Measurements from ENCODE around the gene PRIM1.
"Not testable (repeated sequence)": the region's sequence is repeated elsewhere in the genome, so short reads cannot be mapped to it uniquely, and the experiment has no call there.

Gene PRIM1

GRCh38 chr12:56728139-56728861 is 23.8 kb downstream of the PRIM1 start:
- Histone ChIP-seq H3K9me3 (ENCODE audit: insufficient read depth, low read length) (no peaks in the 10 kb centered on the region), H2AFZ (ENCODE audit: low read depth, low read length) (no peak overlapping the region), H3K36me3 (replicated peaks; ENCODE audit: low read depth, low read length) (peaks cover 32% of the 10 kb centered on the region), H3K4me2 (ENCODE audit: low read length) (no peak overlapping the region), H3K9ac (ENCODE audit: low read length) (no peak overlapping the region), H4K20me1 (ENCODE audit: insufficient read depth, low read length) (peaks cover 11% of the 10 kb centered on the region), H3K79me2 (ENCODE audit: low read length) (peaks cover 23% of the 10 kb centered on the region), H3K4me1 (ENCODE audit: low read length) (peaks cover 11% of the 10 kb centered on the region), H3K27ac (ENCODE audit: low read length) (no peak overlapping the region), H3K27me3 (ENCODE audit: low read depth, low read length) (no peaks in the 10 kb centered on the region), H3K4me3 (ENCODE audit: low read length) (no peak overlapping the region)
- TF ChIP-seq EZH2phosphoT487 (IDR thresholded peaks at IDR 0.05; ENCODE audit: low read depth): no peak
- TF ChIP-seq, protein P1, sequence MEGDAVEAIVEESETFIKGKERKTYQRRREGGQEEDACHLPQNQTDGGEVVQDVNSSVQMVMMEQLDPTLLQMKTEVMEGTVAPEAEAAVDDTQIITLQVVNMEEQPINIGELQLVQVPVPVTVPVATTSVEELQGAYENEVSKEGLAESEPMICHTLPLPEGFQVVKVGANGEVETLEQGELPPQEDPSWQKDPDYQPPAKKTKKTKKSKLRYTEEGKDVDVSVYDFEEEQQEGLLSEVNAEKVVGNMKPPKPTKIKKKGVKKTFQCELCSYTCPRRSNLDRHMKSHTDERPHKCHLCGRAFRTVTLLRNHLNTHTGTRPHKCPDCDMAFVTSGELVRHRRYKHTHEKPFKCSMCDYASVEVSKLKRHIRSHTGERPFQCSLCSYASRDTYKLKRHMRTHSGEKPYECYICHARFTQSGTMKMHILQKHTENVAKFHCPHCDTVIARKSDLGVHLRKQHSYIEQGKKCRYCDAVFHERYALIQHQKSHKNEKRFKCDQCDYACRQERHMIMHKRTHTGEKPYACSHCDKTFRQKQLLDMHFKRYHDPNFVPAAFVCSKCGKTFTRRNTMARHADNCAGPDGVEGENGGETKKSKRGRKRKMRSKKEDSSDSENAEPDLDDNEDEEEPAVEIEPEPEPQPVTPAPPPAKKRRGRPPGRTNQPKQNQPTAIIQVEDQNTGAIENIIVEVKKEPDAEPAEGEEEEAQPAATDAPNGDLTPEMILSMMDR (IDR thresholded peaks at IDR 0.05; ENCODE audit: low read depth, low read length): no peak

GRCh38 chr12:56726196-56726675 is 25.9 kb downstream of the PRIM1 start:
- H3K9me3 ChIP-seq (ENCODE audit: insufficient read depth, low read length); H2AFZ ChIP-seq (ENCODE audit: low read depth, low read length); H3K27me3 ChIP-seq (ENCODE audit: low read depth, low read length): not testable (repeated sequence)
- peaks cover 32% of the 10 kb centered on the region for H3K4me1 ChIP-seq (ENCODE audit: low read length)
- peak overlapping the region; percentile 84 for H3K4me2 ChIP-seq (ENCODE audit: low read length)
- peaks cover 32% of the 10 kb centered on the region for H4K20me1 ChIP-seq (ENCODE audit: insufficient read depth, low read length)
- H3K9ac ChIP-seq (ENCODE audit: low read length): peak overlapping the region; percentile 76
- H3K4me3 ChIP-seq (ENCODE audit: low read length): peak overlapping the region; percentile 99
- peaks cover 41% of the 10 kb centered on the region for H3K36me3 ChIP-seq (replicated peaks; ENCODE audit: low read depth, low read length)
- peak overlapping the region; percentile 85 for H3K27ac ChIP-seq (ENCODE audit: low read length)
- H3K79me2 ChIP-seq (ENCODE audit: low read length): peaks cover 43% of the 10 kb centered on the region

DNA sequence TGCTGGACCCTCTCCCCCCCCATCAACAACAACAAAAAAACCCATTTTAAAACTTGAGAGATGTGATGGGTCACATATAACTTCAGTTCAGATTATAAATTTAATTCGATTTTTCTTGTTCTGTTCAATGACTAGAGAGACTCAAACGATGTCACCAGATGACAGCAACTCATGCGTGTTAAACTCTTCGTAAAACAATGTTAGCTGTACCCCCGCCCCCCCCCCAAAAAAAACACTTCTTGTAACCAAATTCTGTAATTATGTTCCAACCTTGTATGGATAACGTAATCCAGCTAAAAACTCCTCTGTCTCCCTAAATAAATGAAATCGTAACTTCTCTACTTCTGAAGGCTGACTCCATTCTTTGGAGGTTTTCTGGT is 26.4 kb downstream of the PRIM1 start:
- Histone ChIP-seq H3K27me3 (ENCODE audit: low read depth, low read length) (no peaks in the 10 kb centered on the region), H3K4me2 (ENCODE audit: low read length) (peak overlapping the region; percentile 84), H3K4me3 (ENCODE audit: low read length) (peak overlapping the region; percentile 99), H4K20me1 (ENCODE audit: insufficient read depth, low read length) (peaks cover 37% of the 10 kb centered on the region), H3K27ac (ENCODE audit: low read length) (peak overlapping the region; percentile 85), H3K4me1 (ENCODE audit: low read length) (peaks cover 36% of the 10 kb centered on the region), H3K36me3 (replicated peaks; ENCODE audit: low read depth, low read length) (peaks cover 43% of the 10 kb centered on the region), H3K9me3 (ENCODE audit: insufficient read depth, low read length) (no peaks in the 10 kb centered on the region), H2AFZ (ENCODE audit: low read depth, low read length) (peak overlapping the region; percentile 40), H3K79me2 (ENCODE audit: low read length) (peaks cover 49% of the 10 kb centered on the region), H3K9ac (ENCODE audit: low read length) (peak overlapping the region; percentile 76)
- no peak for TF ChIP-seq EZH2phosphoT487 (IDR thresholded peaks at IDR 0.05; ENCODE audit: low read depth)
- TF ChIP-seq, protein P1 (IDR thresholded peaks at IDR 0.05; ENCODE audit: low read depth, low read length): no peak

DNA sequence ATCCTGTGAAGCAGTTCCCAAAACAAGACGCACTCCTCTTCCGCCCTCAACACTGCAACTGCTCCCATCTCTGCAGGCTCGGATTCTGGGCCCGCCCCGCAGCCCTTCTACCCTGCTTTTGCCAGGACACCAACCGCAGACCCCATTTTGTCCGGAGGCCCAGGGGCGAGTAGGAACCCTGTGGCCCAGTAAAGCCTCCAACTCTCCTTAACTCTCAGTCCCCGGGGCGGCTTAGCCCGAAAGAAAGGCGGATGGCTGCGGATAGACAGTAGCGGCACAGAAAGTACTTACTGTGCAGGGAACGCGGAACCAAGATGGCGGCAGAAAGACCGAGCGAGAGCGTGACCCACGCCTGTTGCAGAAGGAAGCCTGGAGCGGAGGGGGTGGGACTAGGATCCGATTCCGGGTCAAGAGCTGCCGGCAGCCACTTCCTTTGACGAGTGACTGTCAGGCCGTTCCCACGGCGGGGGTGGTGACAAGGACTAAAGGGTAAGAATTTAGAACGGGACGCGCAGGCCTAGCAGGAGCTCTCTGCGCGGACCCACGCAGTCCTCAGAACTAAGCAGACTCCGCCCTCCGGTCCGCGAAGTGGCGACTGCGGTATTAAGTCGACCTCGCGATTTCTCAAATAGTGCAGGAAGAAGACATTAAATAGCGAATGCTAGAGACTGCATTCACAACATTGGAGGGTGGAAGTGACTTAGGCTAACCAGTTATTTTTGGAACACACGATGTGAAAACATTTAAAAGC is 27.0 kb downstream of the PRIM1 start, which contains the start of gene NACA:
NACA (minus strand) TSS at position 328 of the 751 bp plus-strand sequence. CDS start 778 bp downstream, outside the sequence.
- Histone ChIP-seq H3K36me3 (replicated peaks; ENCODE audit: low read depth, low read length) (peaks cover 49% of the 10 kb centered on the region), H3K27me3 (ENCODE audit: low read depth, low read length) (no peaks in the 10 kb centered on the region), H3K4me3 (ENCODE audit: low read length) (peak within 1 kb of the TSS; percentile 99), H3K4me1 (ENCODE audit: low read length) (peaks cover 41% of the 10 kb centered on the region), H3K4me2 (ENCODE audit: low read length) (peak within 1 kb of the TSS; percentile 91), H3K79me2 (ENCODE audit: low read length) (peaks cover 54% of the 10 kb centered on the region), H4K20me1 (ENCODE audit: insufficient read depth, low read length) (peaks cover 42% of the 10 kb centered on the region), H3K9ac (ENCODE audit: low read length) (peak within 1 kb of the TSS; percentile 100), H3K27ac (ENCODE audit: low read length) (peak within 1 kb of the TSS; percentile 85), H2AFZ (ENCODE audit: low read depth, low read length) (peak within 1 kb of the TSS; percentile 40), H3K9me3 (ENCODE audit: insufficient read depth, low read length) (no peaks in the 10 kb centered on the region)
- TF ChIP-seq EZH2phosphoT487 (IDR thresholded peaks at IDR 0.05; ENCODE audit: low read depth): no peak
- TF ChIP-seq, protein P1 (IDR thresholded peaks at IDR 0.05; ENCODE audit: low read depth, low read length): no peak
